ENCODE data around the gene TACR2.

DNA sequence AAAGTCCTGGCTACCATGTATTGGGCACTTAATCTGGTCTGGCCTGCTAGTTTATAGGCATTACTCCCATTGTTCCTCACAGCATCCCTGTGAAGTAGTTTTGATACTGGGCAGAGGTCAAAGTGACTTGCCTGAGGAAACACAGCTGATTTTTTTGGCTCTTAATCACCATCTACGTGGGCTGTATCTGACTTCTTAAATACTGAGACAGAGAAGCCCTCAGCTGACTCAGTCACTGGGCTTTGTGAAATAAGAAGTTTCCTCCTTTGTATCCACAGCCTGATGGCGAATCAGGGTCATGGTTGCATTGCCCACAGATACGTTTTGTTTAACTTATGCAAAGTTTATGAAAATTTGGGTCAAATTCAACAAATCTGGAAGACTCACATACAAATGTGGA lies 13.2 kb downstream of the TACR2 start:
- TF ChIP-seq, protein P1, sequence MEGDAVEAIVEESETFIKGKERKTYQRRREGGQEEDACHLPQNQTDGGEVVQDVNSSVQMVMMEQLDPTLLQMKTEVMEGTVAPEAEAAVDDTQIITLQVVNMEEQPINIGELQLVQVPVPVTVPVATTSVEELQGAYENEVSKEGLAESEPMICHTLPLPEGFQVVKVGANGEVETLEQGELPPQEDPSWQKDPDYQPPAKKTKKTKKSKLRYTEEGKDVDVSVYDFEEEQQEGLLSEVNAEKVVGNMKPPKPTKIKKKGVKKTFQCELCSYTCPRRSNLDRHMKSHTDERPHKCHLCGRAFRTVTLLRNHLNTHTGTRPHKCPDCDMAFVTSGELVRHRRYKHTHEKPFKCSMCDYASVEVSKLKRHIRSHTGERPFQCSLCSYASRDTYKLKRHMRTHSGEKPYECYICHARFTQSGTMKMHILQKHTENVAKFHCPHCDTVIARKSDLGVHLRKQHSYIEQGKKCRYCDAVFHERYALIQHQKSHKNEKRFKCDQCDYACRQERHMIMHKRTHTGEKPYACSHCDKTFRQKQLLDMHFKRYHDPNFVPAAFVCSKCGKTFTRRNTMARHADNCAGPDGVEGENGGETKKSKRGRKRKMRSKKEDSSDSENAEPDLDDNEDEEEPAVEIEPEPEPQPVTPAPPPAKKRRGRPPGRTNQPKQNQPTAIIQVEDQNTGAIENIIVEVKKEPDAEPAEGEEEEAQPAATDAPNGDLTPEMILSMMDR (IDR thresholded peaks at IDR 0.05), result no peak
- TF ChIP-seq POLR2A (IDR thresholded peaks at IDR 0.05), result no peak

Data from right lobe of liver (tissue), 4 donors.